Measurements from ENCODE around the gene TRIM24. TPM values are rescaled to one million over a fixed set of nuclear protein-coding genes. Genes with fewer than 3 reads are reported as not detected.
"Not testable (repeated sequence)": the region's sequence is repeated elsewhere in the genome, so short reads cannot be mapped to it uniquely, and the experiment has no call there.

TRIM24 gene
- total RNA-seq, 3 donors from 2014 or later: 13.6 to 15.3 (median 14.1) TPM

DNA sequence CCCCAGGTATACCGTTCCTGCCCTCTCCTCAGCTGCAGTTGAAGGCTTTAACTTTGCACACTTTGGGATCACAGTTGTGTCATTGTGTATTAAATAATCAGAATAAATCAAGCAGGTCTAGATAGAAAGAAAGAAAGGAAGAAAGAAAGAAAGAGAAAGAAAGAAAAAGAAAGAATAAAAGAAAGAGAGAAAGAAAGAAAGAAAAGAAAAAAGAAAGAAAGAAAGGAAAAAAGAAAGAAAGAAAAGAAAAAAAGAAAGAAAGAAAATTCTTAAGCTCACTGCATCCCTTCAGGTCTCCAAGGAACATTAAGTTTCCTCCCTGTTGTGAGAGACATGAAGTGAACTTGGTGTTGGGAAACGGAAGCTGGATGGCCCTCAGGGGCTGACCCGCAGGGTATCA is 17.2 kb upstream of the TRIM24 start:
- no peak for DNase-seq
- Mint-ChIP-seq H3K9me3 (no peaks in the 10 kb centered on the region), H3K4me3 (no peak overlapping the region), H3K4me1 (ENCODE audit: low read depth) (no peaks in the 10 kb centered on the region), H3K36me3 (ENCODE audit: insufficient read depth) (no peaks in the 10 kb centered on the region), H3K27me3 (ENCODE audit: low read depth) (peaks cover 4% of the 10 kb centered on the region)
- ATAC-seq: no peak

DNA sequence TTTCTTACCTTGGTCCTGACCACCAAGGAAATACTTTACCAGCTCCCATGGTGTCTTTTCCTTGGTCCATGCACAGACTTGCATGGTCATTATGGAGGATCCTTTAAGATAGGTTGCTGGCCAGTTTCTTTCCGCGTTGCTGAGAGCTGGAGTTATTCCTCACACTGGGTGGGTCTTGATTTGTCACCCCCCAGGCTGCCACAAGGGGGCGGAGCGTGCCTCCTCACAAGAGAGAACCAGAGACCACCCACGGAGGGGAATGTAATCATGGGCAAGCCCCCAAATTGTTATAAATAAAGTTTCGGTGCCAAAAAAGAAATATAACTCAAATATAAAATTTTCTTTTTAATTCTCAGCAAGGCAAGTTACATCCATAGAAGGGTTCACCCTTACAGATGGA is 10.5 kb upstream of the TRIM24 start:
- DNase-seq: peak; percentile 32
- Mint-ChIP-seq H3K36me3 (ENCODE audit: insufficient read depth) (no peaks in the 10 kb centered on the region), H3K4me3 (no peak overlapping the region), H3K9me3 (no peaks in the 10 kb centered on the region), H3K4me1 (ENCODE audit: low read depth) (no peaks in the 10 kb centered on the region), H3K27me3 (ENCODE audit: low read depth) (no peaks in the 10 kb centered on the region)
- no peak for ATAC-seq

DNA sequence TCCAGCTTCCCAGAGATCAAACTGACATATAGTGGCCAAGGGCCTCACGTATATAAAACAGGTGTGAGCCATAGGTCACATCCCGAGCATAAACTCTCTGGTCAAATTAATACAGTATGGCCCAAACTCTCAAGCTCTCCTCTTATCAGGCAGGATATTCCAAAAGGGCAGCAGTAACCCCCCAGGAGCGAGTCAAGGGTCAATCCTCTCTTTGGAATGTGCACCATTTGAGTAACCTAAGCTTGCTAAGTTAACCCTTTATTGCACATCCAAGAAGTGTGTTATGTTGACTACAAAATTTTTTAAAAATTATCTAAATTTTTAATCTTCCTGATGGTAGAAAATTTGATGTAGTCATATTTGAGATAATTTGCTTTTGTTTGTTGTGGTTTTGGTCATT is 4.5 kb upstream of the TRIM24 start:
- ATAC-seq (no peak), DNase-seq (no peak)
- no peaks in the 10 kb centered on the region for H3K36me3 Mint-ChIP-seq (ENCODE audit: insufficient read depth)
- no peak overlapping the region for H3K4me3 Mint-ChIP-seq
- H3K4me1 Mint-ChIP-seq (ENCODE audit: low read depth): peaks cover 4% of the 10 kb centered on the region
- no peaks in the 10 kb centered on the region for H3K9me3 Mint-ChIP-seq
- H3K27me3 Mint-ChIP-seq (ENCODE audit: low read depth): no peaks in the 10 kb centered on the region

- no peaks in the 10 kb centered on the region for H3K36me3 Mint-ChIP-seq (ENCODE audit: insufficient read depth)
- H3K27me3 Mint-ChIP-seq (ENCODE audit: low read depth): no peaks in the 10 kb centered on the region
- H3K9me3 Mint-ChIP-seq: no peaks in the 10 kb centered on the region
- ATAC-seq (no peak), DNase-seq (no peak)
- peaks cover 6% of the 10 kb centered on the region for H3K4me1 Mint-ChIP-seq (ENCODE audit: low read depth)
- H3K4me3 Mint-ChIP-seq: no peak overlapping the region
These were observed 3.8 kb upstream of the TRIM24 start for GRCh38 chr7:138456220-138456619.

GRCh38 chr7:138458576-138459412 is 1.3 kb upstream of the TRIM24 start:
- no peaks in the 10 kb centered on the region for H3K9me3 Mint-ChIP-seq
- no peaks in the 10 kb centered on the region for H3K36me3 Mint-ChIP-seq (ENCODE audit: insufficient read depth)
- ATAC-seq (no peak), DNase-seq (no peak)
- H3K4me1 Mint-ChIP-seq (ENCODE audit: low read depth): peaks cover 22% of the 10 kb centered on the region
- peak overlapping the region; percentile 22 for H3K4me3 Mint-ChIP-seq
- H3K27me3 Mint-ChIP-seq (ENCODE audit: low read depth): no peaks in the 10 kb centered on the region

DNA sequence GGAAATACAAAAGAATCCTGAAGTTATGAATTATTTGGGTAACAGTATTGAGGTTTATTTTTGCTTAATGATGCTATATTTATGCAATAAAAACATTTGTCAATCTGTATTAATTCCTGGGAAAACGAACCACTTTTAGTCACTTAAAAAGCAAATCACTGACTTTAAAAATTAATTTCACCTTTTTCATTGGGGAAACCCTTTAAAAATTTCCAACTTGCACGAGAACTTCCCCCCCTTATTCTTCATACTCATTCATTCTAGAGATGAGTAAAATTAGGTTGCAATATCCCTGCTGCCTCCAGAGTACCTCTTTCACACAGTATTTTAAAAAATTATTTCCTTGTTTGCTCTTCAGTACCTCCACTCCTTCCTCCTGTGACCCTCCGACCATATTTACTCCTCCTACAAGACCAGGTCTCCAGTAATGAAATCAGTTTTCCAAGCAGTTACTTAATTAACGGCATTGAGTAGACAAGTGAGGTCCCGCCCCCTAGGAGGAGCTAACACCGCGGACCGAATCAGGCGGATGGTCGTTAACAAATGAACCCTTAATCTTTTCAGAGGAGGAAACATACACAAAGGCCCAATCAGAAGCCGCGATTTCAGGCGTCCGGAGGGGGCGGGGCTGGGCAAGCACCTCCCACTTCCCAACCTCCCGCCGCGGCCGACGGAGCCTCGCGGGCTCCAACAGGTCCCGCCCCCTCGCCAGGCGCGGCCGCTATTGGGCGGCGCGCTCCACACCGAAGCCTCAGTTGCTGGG is 465 bp upstream of the TRIM24 start:
- Mint-ChIP-seq H3K4me3 (peak overlapping the region; percentile 80), H3K4me1 (ENCODE audit: low read depth) (peaks cover 25% of the 10 kb centered on the region), H3K9me3 (no peaks in the 10 kb centered on the region), H3K36me3 (ENCODE audit: insufficient read depth) (no peaks in the 10 kb centered on the region), H3K27me3 (ENCODE audit: low read depth) (no peaks in the 10 kb centered on the region)
- DNase-seq: peak; percentile 97
- peak; percentile 83 to 87 for ATAC-seq

DNA sequence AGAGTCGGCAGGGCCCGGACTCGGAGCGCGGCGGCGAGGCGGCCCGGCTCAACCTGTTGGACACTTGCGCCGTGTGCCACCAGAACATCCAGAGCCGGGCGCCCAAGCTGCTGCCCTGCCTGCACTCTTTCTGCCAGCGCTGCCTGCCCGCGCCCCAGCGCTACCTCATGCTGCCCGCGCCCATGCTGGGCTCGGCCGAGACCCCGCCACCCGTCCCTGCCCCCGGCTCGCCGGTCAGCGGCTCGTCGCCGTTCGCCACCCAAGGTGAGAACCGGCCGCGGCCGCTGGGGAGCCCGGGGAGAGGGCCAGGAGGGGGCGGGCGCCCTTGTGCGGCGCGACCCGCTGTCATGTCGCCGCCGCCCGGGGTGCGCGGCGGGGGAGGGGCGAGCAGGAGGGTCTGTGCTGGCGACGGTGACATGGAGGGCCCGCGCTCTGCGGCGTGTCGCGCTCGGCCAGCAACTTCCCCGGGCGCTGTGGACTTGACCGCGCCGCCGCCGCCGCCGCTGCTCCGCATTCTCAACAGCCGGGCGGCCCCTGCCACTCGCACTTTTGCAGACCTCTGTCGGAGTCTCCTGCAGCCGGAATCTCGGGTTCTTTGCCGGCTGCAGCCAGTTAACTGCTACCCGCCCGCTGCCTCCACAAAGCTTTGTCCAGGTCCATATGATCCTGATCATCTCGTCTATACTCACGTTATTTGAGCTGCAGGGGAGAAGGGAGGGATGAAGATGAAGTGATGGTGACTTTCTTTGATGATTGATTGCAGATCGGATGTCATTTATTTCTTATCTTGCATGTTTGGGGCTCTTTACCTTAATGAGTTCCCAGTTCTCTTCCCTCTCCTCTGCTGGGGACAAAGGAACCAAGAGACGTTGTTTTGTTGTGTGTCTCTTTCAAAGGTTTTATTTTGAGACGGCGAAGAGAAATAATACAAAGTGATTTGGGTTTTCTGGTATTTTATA is 869 bp downstream of the TRIM24 start:
- Mint-ChIP-seq H3K9me3 (no peaks in the 10 kb centered on the region), H3K36me3 (ENCODE audit: insufficient read depth) (peaks cover 5% of the 10 kb centered on the region), H3K4me3 (peak overlapping the region; percentile 93), H3K4me1 (ENCODE audit: low read depth) (peaks cover 35% of the 10 kb centered on the region), H3K27me3 (ENCODE audit: low read depth) (no peaks in the 10 kb centered on the region)
- peak; percentile 39 to 41 for ATAC-seq
- peak; percentile 43 for DNase-seq

DNA sequence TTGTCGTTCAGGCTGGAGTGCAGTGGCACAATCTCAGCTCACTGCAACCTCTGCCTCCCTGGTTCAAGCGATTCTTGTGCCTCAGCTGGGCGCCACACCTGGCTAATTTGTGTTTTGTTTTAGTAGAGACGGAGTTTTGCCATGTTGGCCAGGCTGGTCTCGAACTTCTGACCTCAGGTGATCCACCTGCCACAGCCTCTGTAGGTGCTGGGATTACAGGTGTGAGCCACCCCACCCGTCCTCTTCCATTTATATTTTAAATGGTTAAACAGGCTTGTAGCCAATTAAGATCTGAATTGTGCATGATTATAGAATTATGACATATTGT is 3.2 kb downstream of the TRIM24 start:
- not testable (repeated sequence) for ATAC-seq; H3K27me3 Mint-ChIP-seq (ENCODE audit: low read depth); DNase-seq; H3K9me3 Mint-ChIP-seq; H3K36me3 Mint-ChIP-seq (ENCODE audit: insufficient read depth)
- peaks cover 44% of the 10 kb centered on the region for H3K4me1 Mint-ChIP-seq (ENCODE audit: low read depth)
- peak overlapping the region; percentile 49 for H3K4me3 Mint-ChIP-seq

DNA sequence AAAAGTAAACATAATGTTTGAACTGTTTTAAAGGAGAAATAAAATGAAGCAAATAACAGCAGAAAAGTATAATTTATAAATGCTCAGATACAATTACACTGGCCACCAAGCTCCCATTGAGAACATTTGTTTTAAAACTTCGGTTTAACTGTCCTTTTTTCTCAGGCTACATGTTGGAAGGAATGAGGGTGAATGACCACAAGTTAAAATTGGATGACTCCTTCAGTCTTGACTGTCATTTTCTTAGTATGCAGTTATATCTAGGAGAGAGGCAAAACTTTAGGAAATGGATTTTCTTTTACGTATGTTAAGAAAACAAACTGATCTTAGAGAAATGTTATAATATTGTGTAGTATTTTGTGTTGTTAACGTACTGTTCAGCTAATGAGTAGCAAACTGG is 5.0 kb downstream of the TRIM24 start:
- Mint-ChIP-seq H3K9me3 (no peaks in the 10 kb centered on the region), H3K4me3 (no peak overlapping the region), H3K4me1 (ENCODE audit: low read depth) (peaks cover 52% of the 10 kb centered on the region), H3K27me3 (ENCODE audit: low read depth) (no peaks in the 10 kb centered on the region), H3K36me3 (ENCODE audit: insufficient read depth) (peaks cover 5% of the 10 kb centered on the region)
- ATAC-seq (no peak), DNase-seq (no peak)

DNA sequence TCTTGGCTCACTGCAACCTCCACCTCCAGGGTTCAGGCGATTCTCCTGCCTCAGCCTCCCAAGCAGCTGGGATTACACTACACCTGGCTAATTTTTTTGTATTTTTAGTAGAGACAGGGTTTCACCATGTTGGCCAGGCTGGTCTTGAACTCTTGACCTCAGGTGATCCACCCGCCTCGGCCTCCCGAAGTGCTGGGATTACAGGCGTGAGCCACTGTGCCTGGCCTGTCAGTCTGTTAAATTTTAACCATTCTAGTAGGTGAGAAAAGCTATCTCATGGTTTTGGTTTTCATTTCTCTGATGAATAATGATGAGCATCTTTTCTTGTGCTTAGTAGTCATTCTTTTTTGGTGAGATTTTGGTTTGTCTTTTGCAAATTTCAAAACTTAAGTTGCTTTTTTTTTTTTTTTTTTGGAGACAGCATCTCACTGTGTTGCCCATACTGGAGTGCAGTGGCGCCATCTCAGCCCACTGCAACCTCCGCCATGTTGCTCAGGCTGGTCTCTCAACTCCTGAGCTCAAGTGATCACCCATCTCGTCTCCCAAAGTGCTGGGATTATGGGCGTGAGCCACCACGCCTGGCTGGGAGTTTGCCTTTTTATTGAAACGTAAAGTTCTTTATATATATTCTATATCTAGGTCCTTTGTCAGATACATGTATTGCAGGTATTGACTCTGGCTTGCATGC is 6.2 kb downstream of the TRIM24 start:
- H3K36me3 Mint-ChIP-seq (ENCODE audit: insufficient read depth); H3K27me3 Mint-ChIP-seq (ENCODE audit: low read depth); H3K9me3 Mint-ChIP-seq; H3K4me3 Mint-ChIP-seq; DNase-seq: not testable (repeated sequence)
- ATAC-seq: peak in 1 of 2 donors; percentile 52
- H3K4me1 Mint-ChIP-seq (ENCODE audit: low read depth): peaks cover 53% of the 10 kb centered on the region

- Mint-ChIP-seq H3K27me3 (ENCODE audit: low read depth) (no peaks in the 10 kb centered on the region), H3K4me1 (ENCODE audit: low read depth) (peaks cover 47% of the 10 kb centered on the region), H3K9me3 (no peaks in the 10 kb centered on the region), H3K36me3 (ENCODE audit: insufficient read depth) (peaks cover 10% of the 10 kb centered on the region), H3K4me3 (no peak overlapping the region)
- ATAC-seq: no peak
- no peak for DNase-seq
These were observed 8.4 kb downstream of the TRIM24 start for GRCh38 chr7:138468244-138469123.

- peaks cover 45% of the 10 kb centered on the region for H3K4me1 Mint-ChIP-seq (ENCODE audit: low read depth)
These were observed 10.5 kb downstream of the TRIM24 start for GRCh38 chr7:138470391-138471157.

More at GRCh38 chr7:138470391-138471157, 10.5 kb downstream of the TRIM24 start:
- DNase-seq (no peak), ATAC-seq (no peak)
- peaks cover 8% of the 10 kb centered on the region for H3K36me3 Mint-ChIP-seq (ENCODE audit: insufficient read depth)
- no peaks in the 10 kb centered on the region for H3K9me3 Mint-ChIP-seq
- H3K27me3 Mint-ChIP-seq (ENCODE audit: low read depth): no peaks in the 10 kb centered on the region
- no peak overlapping the region for H3K4me3 Mint-ChIP-seq
